Keratinocyte (primary cell): ENCODE measurements around the gene SMURF2. TPM values are rescaled to one million over a fixed set of nuclear protein-coding genes. Genes with fewer than 3 reads are reported as not detected.

Experiments used
- DNase-seq: peaks from one replicate; pipeline ENCODE4 v3.0.0-alpha.2; 2011; ENCODE audit warnings: low read depth, missing footprints, low spot score
- FAIRE-seq: peaks from 2 replicates; lab custom pipeline; 2011; peaks lifted over from hg19 to GRCh38; lab: Jason Lieb, UNC
- H2AFZ ChIP-seq: 2 replicates; pipeline ENCODE4 v1.6.0; 2012; ENCODE audit warnings: low read length, control low read depth, inconsistent platforms; ENCODE audit not compliant: control insufficient read depth
- H3K27ac ChIP-seq: 2 replicates; pipeline ENCODE4 v1.5.1; 2011; ENCODE audit warnings: low read length; ENCODE audit not compliant: control insufficient read depth, insufficient read depth
- H3K27me3 ChIP-seq: 3 replicates; pipeline ENCODE4 v1.6.0; 2011; ENCODE audit warnings: low read length; ENCODE audit not compliant: control insufficient read depth, insufficient read depth; ENCODE audit errors: extremely low read depth
- H3K36me3 ChIP-seq, 2 experiments: 2 replicates in 1 of 2; 3 replicates in 1 of 2; pipeline ENCODE4 v1.5.1; 2011; ENCODE audit warnings: low read length in 2 of 2, mild to moderate bottlenecking in 1 of 2; ENCODE audit not compliant: control insufficient read depth in 2 of 2, insufficient read depth in 2 of 2; ENCODE audit errors: extremely low read depth in 1 of 2
- H3K4me1 ChIP-seq: 3 replicates; pipeline ENCODE4 v1.5.1; 2011; ENCODE audit warnings: low read length; ENCODE audit not compliant: control insufficient read depth, insufficient read depth; ENCODE audit errors: extremely low read depth
- H3K4me2 ChIP-seq: 3 replicates; pipeline ENCODE4 v1.6.0; 2011; ENCODE audit warnings: low read depth, low read length; ENCODE audit not compliant: control insufficient read depth, insufficient read depth; ENCODE audit errors: extremely low read depth
- H3K4me3 ChIP-seq, 3 experiments: fragments of 200-600 bp in 1 of 3; sonication (generic) in 1 of 3; 2 replicates in 2 of 3; 3 replicates in 1 of 3; pipeline ENCODE4 v1.5.1; 2011 to 2016; ENCODE audit warnings: low read length in 3 of 3, mild to moderate bottlenecking in 3 of 3, control low read depth in 2 of 3, inconsistent platforms in 1 of 3, low read depth in 1 of 3, mixed read lengths in 1 of 3, mixed run types in 1 of 3, moderate library complexity in 1 of 3; ENCODE audit not compliant: control insufficient read depth in 2 of 3, insufficient read depth in 2 of 3; ENCODE audit errors: extremely low read depth in 1 of 3
- H3K79me2 ChIP-seq: 2 replicates; pipeline ENCODE4 v1.6.0; 2012; ENCODE audit warnings: low read length; ENCODE audit not compliant: control insufficient read depth, insufficient read depth
- H3K9ac ChIP-seq: 3 replicates; pipeline ENCODE4 v1.6.0; 2011; ENCODE audit warnings: low read length; ENCODE audit not compliant: control insufficient read depth, insufficient read depth; ENCODE audit errors: extremely low read depth
- H3K9me1 ChIP-seq: 3 replicates; pipeline ENCODE4 v1.6.0; 2011; ENCODE audit warnings: low read length; ENCODE audit not compliant: control insufficient read depth, insufficient read depth; ENCODE audit errors: extremely low read depth
- H3K9me3 ChIP-seq: 2 replicates; pipeline ENCODE4 v1.5.1; 2012; ENCODE audit warnings: low read depth, low read length; ENCODE audit not compliant: control insufficient read depth
- H4K20me1 ChIP-seq: 3 replicates; pipeline ENCODE4 v1.6.0; 2011; ENCODE audit warnings: low read length; ENCODE audit not compliant: control insufficient read depth, insufficient read depth; ENCODE audit errors: extremely low read depth
- EZH2 ChIP-seq: IDR thresholded peaks from one replicate; pipeline ENCODE4 v1.6.1; 2012; ENCODE audit warnings: inconsistent platforms, mild to moderate bottlenecking, low read length, moderate library complexity
- dilution Hi-C: fragments of 300-500 bp; cut with MboI; formaldehyde crosslinking; loops from one replicate; pipeline ENCODE4 v1.7.0; 2020; ENCODE audit warnings: low sequenced_read_pairs; ENCODE audit not compliant: extremely low pct_ligation_motif_present
- polyA plus RNA-seq, 5 experiments: library from polyadenylated mRNA; depleted of rRNA in 3 of 5; stranded (reverse) in 3 of 5; stranded (forward) in 1 of 5; unstranded in 1 of 5; fragments of >200 nt; gene quantifications; 1 replicate in 1 of 5; 2 replicates in 3 of 5; 3 replicates in 1 of 5; pipeline versions ENCODE4 v1.2.1 to v1.2.3, GENCODE V29; 2011 to 2012; ENCODE audit warnings: missing spikeins in 2 of 5, low read depth in 1 of 5, low replicate concordance in 1 of 5
- TF ChIP-seq, protein P1 (sequence below), 3 experiments: IDR thresholded peaks in 1 of 3; conservative IDR thresholded peaks in 1 of 3; optimal IDR thresholded peaks in 1 of 3; 2 replicates in 2 of 3; 3 replicates in 1 of 3; pipeline versions ENCODE3 to v1.5.1; 2011; ENCODE audit warnings: low read length in 3 of 3, mild to moderate bottlenecking in 3 of 3, moderate library complexity in 2 of 3, control low read depth in 1 of 3, inconsistent platforms in 1 of 3; ENCODE audit not compliant: insufficient read depth in 2 of 3; ENCODE audit errors: extremely low read depth in 1 of 3

Gene SMURF2
- polyA plus RNA-seq, 1 donor (not counting 4 experiments of a cell fraction or from before 2014, with no cell fraction given), result 128 TPM

DNA sequence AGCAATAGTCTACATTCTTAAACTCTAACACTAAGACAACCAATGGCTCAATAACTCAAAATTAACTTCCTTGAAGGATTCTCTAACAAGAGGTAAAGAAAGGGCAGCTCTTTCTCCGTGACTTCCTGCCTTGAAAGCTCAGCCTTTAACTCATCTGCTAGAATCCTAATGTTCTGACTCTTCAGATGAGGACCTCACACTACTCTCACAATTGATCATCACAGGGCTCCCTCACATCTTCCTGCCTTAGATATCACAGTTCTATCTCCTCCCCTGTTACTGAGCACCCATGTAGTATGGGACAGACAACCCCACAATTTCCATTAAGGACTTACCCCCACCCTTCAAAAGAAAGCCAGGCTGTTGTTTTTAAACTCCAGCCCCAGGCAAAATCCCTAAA, 33.5 kb downstream of the SMURF2 start:
- Histone ChIP-seq H3K27ac (no peak overlapping the region), H3K27me3 (no peaks in the 10 kb centered on the region), H2AFZ (no peak overlapping the region), H3K9ac (no peak overlapping the region), H3K4me1 (peaks cover 50% of the 10 kb centered on the region), H3K36me3 (peaks cover 3 to 25% of the 10 kb centered on the region in 2 experiments), H3K9me1 (peaks cover 7% of the 10 kb centered on the region), H3K4me2 (no peak overlapping the region), H4K20me1 (peaks cover 81% of the 10 kb centered on the region), H3K79me2 (peaks cover 99% of the 10 kb centered on the region), H3K9me3 (no peaks in the 10 kb centered on the region), H3K4me3 (no peak overlapping the region)
- TF ChIP-seq EZH2, result no peak
- TF ChIP-seq, protein P1, sequence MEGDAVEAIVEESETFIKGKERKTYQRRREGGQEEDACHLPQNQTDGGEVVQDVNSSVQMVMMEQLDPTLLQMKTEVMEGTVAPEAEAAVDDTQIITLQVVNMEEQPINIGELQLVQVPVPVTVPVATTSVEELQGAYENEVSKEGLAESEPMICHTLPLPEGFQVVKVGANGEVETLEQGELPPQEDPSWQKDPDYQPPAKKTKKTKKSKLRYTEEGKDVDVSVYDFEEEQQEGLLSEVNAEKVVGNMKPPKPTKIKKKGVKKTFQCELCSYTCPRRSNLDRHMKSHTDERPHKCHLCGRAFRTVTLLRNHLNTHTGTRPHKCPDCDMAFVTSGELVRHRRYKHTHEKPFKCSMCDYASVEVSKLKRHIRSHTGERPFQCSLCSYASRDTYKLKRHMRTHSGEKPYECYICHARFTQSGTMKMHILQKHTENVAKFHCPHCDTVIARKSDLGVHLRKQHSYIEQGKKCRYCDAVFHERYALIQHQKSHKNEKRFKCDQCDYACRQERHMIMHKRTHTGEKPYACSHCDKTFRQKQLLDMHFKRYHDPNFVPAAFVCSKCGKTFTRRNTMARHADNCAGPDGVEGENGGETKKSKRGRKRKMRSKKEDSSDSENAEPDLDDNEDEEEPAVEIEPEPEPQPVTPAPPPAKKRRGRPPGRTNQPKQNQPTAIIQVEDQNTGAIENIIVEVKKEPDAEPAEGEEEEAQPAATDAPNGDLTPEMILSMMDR (optimal IDR thresholded peaks at IDR 0.05 in 1 of 3, IDR thresholded peaks at IDR 0.05 in 1 of 3, conservative IDR thresholded peaks at IDR 0.05 in 1 of 3; ENCODE audit: extremely low read depth in 1 of 3, insufficient read depth in 2 of 3, low read length in 3 of 3), result no peak
- DNase-seq (no peak), FAIRE-seq (no peak)
- dilution Hi-C loops, result no loop called here

DNA sequence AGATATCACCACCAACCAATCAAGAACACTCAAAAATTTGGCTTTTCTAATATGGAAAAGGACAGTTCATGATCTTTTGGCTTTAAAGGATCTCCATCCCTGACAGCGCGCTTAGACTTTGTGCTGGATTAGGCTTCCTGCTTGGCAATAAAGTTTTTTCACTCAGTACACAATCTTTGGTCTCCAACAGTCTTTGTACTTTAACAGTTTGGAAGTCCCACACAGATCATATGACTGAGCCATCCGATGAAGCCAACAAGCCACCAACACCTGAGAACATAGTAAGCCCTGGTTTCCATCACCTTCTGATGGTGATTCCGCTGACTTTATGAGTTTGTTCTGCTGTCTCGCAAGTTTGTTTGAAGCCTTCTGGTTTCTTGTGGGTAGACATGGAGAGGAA, 34.3 kb downstream of the SMURF2 start:
- Histone ChIP-seq H3K4me3 (no peak overlapping the region), H3K36me3 (peaks cover 3 to 25% of the 10 kb centered on the region in 2 experiments), H3K9me1 (peaks cover 7% of the 10 kb centered on the region), H3K27me3 (no peaks in the 10 kb centered on the region), H3K9me3 (no peaks in the 10 kb centered on the region), H3K4me2 (no peak overlapping the region), H3K27ac (no peak overlapping the region), H3K9ac (no peak overlapping the region), H4K20me1 (peaks cover 76% of the 10 kb centered on the region), H2AFZ (no peak overlapping the region), H3K79me2 (peaks cover 99% of the 10 kb centered on the region), H3K4me1 (peaks cover 57% of the 10 kb centered on the region)
- FAIRE-seq (no peak), DNase-seq (no peak)
- dilution Hi-C loops, result no loop called here
- TF ChIP-seq EZH2, result no peak
- TF ChIP-seq, protein P1 (optimal IDR thresholded peaks at IDR 0.05 in 1 of 3, IDR thresholded peaks at IDR 0.05 in 1 of 3, conservative IDR thresholded peaks at IDR 0.05 in 1 of 3; ENCODE audit: extremely low read depth in 1 of 3, insufficient read depth in 2 of 3, low read length in 3 of 3), result no peak
